GM12872 (cell line): ENCODE data around the gene POMT1.

ENCODE experiments used
- TF ChIP-seq, protein P1 (sequence below): IDR thresholded peaks from 3 replicates; pipeline ENCODE4 v1.5.1; 2011; ENCODE audit warnings: low read depth, mild to moderate bottlenecking, low read length, moderate library complexity; ENCODE audit not compliant: insufficient read depth

Gene POMT1

DNA sequence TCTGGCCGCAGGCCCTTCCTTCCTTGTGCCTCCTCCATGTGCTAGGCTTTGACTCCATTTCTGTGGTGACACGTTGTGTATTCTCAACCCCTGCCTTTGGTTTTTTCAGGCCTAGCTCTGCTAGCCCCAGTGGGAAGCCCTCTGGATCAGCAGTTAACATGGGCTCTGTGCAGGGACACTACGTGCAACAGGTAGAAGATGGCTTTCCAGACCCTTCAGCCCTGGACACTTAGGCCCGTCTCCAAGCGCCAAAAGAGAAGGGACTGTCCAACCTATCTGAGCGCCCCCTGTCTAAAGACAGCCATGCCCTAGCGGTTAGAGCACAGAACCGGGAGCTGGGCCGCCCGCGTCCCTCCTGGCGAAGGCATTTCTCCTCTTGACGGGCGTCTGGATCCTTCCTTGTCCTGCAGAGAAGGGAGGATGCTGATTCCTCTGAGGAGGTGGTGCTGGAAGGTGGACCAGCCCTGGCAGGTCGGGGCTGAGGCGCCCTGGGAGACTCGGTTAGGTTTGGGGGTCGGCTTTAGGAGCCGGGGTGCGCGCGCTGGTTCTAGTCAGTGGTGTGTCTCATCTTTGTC lies 8.3 kb upstream of the POMT1 start:
- TF ChIP-seq, protein P1, sequence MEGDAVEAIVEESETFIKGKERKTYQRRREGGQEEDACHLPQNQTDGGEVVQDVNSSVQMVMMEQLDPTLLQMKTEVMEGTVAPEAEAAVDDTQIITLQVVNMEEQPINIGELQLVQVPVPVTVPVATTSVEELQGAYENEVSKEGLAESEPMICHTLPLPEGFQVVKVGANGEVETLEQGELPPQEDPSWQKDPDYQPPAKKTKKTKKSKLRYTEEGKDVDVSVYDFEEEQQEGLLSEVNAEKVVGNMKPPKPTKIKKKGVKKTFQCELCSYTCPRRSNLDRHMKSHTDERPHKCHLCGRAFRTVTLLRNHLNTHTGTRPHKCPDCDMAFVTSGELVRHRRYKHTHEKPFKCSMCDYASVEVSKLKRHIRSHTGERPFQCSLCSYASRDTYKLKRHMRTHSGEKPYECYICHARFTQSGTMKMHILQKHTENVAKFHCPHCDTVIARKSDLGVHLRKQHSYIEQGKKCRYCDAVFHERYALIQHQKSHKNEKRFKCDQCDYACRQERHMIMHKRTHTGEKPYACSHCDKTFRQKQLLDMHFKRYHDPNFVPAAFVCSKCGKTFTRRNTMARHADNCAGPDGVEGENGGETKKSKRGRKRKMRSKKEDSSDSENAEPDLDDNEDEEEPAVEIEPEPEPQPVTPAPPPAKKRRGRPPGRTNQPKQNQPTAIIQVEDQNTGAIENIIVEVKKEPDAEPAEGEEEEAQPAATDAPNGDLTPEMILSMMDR, result no peak

DNA sequence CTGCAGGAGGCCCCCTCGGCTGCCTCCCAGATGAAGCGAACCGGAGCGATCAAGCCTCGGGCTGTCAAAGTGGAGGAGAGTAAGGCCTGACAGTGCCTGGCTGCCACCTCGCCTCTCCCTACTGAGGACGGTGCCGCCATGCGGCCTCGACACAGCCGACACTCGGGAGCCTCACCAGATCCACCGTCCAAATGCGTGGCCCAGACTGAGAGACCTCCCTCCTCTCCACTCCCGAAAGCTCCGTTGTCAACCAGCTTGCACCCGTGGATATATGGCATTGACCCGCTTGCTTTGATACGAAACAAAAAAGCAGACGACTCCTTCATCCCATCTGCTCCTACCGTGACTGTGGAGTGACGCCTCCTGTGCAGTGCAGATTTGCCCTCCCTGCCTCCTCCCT lies 6.9 kb upstream of the POMT1 start:
- TF ChIP-seq, protein P1, result no peak

DNA sequence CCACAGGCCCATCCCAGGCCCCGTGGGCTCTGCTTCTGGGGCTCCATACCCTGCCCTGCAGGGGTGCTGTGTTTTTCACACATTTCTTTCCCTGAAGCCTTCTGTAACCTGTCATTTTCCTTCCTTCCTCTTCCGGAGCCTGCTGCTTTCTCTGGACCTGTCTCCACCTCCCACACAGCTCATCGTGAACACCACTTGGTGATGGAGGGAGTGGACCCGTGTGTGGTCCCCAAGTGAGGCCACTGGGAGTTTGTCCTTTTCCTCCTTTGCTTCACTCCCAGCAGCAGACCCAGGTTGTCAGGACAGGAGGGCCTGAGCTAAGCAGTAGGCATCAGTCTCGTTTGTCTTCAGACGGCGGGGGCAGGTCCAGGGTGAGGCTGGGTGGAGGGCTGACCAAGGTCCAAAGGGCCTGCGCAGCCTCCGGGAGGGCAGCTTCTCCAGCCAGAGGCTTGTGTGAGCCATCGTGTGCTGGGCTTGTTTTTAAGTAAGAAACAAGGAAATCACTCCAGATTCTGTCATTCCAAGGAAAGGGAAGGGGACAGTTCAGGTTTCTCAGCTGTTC lies 5.8 kb upstream of the POMT1 start:
- TF ChIP-seq, protein P1, result no peak

DNA sequence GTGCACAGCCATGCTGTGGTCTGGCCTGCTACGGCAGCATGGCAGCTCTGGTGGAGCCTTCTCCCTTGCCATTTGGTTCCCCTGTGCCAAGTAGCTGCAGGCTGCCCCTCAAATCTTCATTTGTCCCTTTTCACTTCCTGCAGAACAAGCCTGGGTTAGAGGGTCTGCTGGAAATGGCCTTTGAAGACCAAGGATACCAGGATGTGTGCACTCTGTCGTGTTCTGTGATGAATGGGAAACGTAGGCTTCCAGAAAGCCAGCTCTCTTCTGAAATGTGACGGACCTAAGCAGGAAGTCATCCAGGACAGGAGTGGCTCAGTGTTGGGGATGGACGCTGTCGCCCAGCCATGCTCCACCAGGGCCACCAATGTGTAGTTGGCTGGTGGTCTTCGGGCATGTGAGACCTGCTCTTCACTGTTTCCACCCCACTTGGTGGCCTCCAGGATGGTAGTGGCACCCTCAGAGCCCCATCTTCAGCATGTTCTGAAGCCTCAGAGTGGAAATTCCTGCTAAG lies 3.4 kb upstream of the POMT1 start:
- TF ChIP-seq, protein P1, result no peak

DNA sequence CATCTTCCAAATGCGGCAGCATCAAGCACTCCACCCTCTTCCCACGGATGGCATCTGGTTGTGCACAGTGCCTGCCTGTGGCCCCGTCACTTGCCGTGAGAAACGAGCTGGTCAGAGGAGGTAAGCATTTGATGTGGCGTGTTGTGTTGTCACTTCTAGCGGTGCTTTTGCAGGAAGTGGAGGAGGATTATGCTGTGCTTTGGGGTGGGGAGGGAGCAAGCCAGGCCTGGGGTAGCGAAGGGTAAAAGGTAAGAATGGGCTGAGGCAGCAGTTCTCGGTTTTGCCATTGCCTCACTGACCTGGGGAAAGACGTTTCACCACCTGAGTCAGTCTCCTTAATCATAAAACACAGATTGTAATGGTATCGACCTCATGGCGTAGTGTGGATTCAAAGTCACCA lies 2.3 kb upstream of the POMT1 start:
- TF ChIP-seq, protein P1, result no peak

DNA sequence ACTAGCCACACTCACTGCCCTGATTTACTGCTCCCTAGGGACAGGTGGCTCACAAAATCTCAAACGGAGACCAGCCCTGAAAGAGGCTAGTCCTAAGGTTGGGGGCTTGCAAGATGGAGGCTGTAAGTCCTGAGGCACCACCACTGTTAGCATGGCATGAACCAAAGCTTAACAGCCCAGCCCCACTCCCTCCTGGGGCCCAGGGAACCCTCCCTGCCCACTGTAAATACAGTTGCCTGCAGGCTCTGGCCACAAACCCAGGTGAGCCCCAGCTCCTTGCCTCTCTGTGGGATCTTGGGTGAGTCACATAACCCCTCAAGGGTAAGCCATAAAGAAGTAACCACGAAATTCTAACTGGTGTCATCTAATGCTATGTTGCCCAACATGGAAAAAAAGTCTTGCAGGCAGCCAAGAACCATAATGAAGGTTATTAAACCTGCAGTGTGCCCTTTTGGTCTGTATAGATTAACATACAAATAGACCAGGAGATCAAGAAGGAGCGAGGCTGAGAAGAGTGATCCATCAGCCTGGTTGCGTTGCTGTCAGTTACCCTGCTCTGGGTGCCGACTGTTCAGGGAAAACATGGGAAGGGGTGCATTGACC lies 1.7 kb upstream of the POMT1 start:
- TF ChIP-seq, protein P1, result no peak

DNA sequence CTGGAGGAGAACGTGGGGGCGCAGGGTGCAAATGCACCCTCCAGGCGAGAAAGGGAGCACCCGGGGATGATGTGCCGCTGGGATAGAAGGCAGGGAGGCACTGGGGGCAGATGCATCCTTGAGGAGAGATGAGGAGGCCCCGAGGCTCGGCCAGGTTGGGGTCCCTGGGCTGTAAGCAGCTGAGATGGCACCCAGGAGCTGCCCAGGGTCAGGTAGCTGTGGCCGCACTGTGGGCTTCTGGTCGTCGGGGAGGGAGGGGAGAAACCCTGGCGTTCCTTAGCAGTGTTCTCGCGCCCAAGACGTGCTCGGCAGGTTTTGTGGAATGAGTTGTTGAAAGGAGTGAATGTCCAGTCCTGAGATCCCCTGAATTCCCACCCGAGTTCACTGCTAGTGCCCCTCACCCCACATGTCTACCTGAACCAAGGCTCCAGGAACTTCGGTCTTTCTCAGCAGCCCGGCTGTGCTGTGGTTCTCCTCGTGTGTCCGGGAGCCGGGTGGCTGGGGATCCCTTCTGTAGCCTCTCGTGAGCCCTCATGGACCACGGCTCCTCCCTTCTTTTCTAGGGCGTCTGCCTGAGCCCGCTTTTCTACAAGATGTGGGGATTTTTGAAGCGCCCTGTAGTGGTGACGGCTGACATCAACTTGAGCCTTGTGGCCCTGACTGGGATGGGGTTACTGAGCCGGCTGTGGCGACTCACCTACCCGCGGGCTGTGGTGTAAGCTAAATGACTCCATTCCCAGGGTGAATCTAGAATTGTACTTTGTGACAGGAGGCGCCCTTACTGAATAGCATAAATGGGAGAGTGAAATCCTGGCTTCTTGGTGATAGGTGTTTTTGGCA lies 1.1 kb downstream of the POMT1 start:
- TF ChIP-seq, protein P1, result no peak
